NCI-H1105 treated with DMSO at 0.1 percent for 48 hours (cell line): ENCODE measurements around the gene SPATC1L.

Experiments used
- DNase-seq: peaks from one replicate; lab custom pipeline; 2025; lab: John Stamatoyannopoulos, UW

Gene SPATC1L

GRCh38 chr21:46161633-46162592 is 22.3 kb downstream of the SPATC1L start:
- DNase-seq = no peak

GRCh38 chr21:46160907-46161632 is 23.2 kb downstream of the SPATC1L start:
- no peak for DNase-seq

GRCh38 chr21:46160657-46160906 is 23.7 kb downstream of the SPATC1L start:
- DNase-seq = no peak

GRCh38 chr21:46159841-46160656 is 24.2 kb downstream of the SPATC1L start:
- no peak for DNase-seq

- no peak for DNase-seq
Observed at GRCh38 chr21:46159390-46159789, 24.9 kb downstream of the SPATC1L start.

- no peak for DNase-seq
Observed at GRCh38 chr21:46158666-46159300, 25.5 kb downstream of the SPATC1L start.

- DNase-seq = no peak
Observed at GRCh38 chr21:46157987-46158451, 26.2 kb downstream of the SPATC1L start.

- DNase-seq = no peak
Observed at GRCh38 chr21:46157396-46157986, 26.8 kb downstream of the SPATC1L start.

- no peak for DNase-seq
Observed at GRCh38 chr21:46156678-46157077, 27.6 kb downstream of the SPATC1L start.

- no peak for DNase-seq
Observed at GRCh38 chr21:46156378-46156645, 27.9 kb downstream of the SPATC1L start.

- DNase-seq = no peak
Observed at GRCh38 chr21:46155514-46156377, 28.5 kb downstream of the SPATC1L start, which contains the start of gene FTCD. Gene FTCD, minus strand, starts transcription at chr21:46155579. Its CDS starts 56 bp downstream, at chr21:46155523.

- DNase-seq = no peak
Observed at GRCh38 chr21:46154955-46155513, 29.2 kb downstream of the SPATC1L start.

- DNase-seq = no peak
Observed at GRCh38 chr21:46154155-46154954, 29.9 kb downstream of the SPATC1L start.

GRCh38 chr21:46153247-46154154 is 30.8 kb downstream of the SPATC1L start:
- no peak for DNase-seq

GRCh38 chr21:46152927-46153246 is 31.4 kb downstream of the SPATC1L start:
- no peak for DNase-seq

- DNase-seq = no peak
Observed at GRCh38 chr21:46151989-46152926, 32.0 kb downstream of the SPATC1L start.

GRCh38 chr21:46151261-46151988 is 32.8 kb downstream of the SPATC1L start:
- DNase-seq = no peak
